Osteocyte (in vitro differentiated cells): ENCODE data around the gene RAD51B. TPM values are rescaled to one million over a fixed set of nuclear protein-coding genes. Genes with fewer than 3 reads are reported as not detected.

Experiments
- DNase-seq: peaks from one replicate; pipeline ENCODE4 v3.0.0; 2021; ENCODE audit warnings: mixed read lengths; ENCODE audit not compliant: unreplicated experiment; ENCODE audit errors: extremely low spot score
- H3K27ac Mint-ChIP-seq: one replicate; pipeline ENCODE4 v1.8.0; 2021; ENCODE audit warnings: mild to moderate bottlenecking, mixed read lengths; ENCODE audit not compliant: unreplicated experiment
- H3K27me3 Mint-ChIP-seq: one replicate; pipeline ENCODE4 v1.8.0; 2021; ENCODE audit warnings: mixed read lengths; ENCODE audit not compliant: unreplicated experiment
- H3K36me3 Mint-ChIP-seq: one replicate; pipeline ENCODE4 v1.8.0; 2021; ENCODE audit warnings: mixed read lengths; ENCODE audit not compliant: unreplicated experiment
- H3K4me1 Mint-ChIP-seq: one replicate; pipeline ENCODE4 v1.8.0; 2021; ENCODE audit warnings: mixed read lengths; ENCODE audit not compliant: unreplicated experiment
- H3K4me3 Mint-ChIP-seq: one replicate; pipeline ENCODE4 v1.8.0; 2021; ENCODE audit warnings: mild to moderate bottlenecking, moderate library complexity, mixed read lengths; ENCODE audit not compliant: unreplicated experiment
- H3K9me3 Mint-ChIP-seq: one replicate; pipeline ENCODE4 v1.8.0; 2021; ENCODE audit warnings: mixed read lengths; ENCODE audit not compliant: unreplicated experiment
- total RNA-seq: library from RNA; stranded (reverse); gene quantifications from 2 replicates; pipeline ENCODE4 v1.2.1, GENCODE V29; 2021
- TF ChIP-seq, protein P1 (sequence below): fragments of 200-600 bp; sonication (generic); IDR thresholded peaks from 2 replicates; pipeline ENCODE4 v1.5.0; 2021; ENCODE audit warnings: antibody characterized with exemption, mild to moderate bottlenecking, moderate library complexity

Gene RAD51B
- total RNA-seq, 1 donor from 2014 or later, result 12.7 TPM

DNA sequence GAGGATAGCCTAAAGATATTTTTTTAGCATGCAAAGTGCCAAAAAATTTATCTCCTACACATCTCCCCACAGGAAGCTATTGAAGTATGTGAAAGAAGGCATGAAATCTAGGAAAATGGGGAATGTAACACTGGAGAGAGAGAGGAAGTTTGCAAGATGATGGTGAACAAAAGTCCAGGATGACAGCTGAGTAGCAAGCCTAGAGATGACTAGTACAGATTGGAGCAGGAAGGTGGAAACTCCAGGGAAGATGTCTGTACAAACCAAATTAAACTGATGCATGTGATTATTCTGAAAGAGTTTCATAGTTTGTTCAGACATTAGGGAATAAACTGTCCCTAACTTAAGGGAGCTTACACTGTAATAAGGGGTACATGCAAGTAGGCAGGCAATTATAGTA lies 99.3 kb downstream of the RAD51B start:
- no peaks in the 10 kb centered on the region for H3K4me1 Mint-ChIP-seq
- no peak overlapping the region for H3K27ac Mint-ChIP-seq
- H3K27me3 Mint-ChIP-seq, result no peaks in the 10 kb centered on the region
- no peaks in the 10 kb centered on the region for H3K36me3 Mint-ChIP-seq
- DNase-seq, result no peak
- no peaks in the 10 kb centered on the region for H3K9me3 Mint-ChIP-seq
- TF ChIP-seq, protein P1, sequence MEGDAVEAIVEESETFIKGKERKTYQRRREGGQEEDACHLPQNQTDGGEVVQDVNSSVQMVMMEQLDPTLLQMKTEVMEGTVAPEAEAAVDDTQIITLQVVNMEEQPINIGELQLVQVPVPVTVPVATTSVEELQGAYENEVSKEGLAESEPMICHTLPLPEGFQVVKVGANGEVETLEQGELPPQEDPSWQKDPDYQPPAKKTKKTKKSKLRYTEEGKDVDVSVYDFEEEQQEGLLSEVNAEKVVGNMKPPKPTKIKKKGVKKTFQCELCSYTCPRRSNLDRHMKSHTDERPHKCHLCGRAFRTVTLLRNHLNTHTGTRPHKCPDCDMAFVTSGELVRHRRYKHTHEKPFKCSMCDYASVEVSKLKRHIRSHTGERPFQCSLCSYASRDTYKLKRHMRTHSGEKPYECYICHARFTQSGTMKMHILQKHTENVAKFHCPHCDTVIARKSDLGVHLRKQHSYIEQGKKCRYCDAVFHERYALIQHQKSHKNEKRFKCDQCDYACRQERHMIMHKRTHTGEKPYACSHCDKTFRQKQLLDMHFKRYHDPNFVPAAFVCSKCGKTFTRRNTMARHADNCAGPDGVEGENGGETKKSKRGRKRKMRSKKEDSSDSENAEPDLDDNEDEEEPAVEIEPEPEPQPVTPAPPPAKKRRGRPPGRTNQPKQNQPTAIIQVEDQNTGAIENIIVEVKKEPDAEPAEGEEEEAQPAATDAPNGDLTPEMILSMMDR, result no peak
- no peak overlapping the region for H3K4me3 Mint-ChIP-seq

DNA sequence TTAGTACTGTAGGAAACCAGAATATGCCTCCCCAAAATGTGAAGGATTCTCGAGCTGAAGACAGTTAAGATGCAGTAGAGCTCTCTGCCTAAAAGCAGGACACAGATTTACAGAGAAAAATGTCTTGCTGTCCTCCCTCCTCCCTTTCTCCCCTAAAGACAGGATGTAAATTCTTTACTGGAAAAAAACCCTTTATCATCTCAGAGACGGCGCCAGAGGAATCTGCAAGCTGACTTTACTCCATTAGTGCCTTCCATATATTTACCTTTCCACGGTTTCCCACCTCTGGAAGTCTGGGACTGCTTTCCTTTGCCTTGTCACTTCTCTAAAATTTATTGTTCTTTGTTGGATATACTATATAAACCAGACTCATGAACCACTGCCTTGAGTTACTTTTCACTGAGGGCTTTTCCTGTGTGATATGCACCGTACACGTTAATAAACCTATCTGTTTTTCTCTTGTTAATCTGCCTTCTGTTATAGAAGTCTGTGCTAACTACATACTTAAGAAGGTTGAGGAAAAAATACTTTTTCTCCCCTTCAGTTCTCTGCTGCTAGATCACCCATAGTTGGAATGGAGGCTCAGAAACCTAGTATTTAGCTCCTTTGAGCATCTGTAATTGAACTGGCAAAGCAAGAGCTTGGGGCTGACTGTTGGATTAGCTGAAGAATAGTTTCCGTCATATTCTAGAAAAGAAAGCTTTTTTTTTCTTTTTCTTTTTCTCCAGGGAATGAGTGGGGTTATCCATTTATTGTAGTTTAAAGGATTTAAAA lies 99.9 kb downstream of the RAD51B start:
- no peak for DNase-seq
- Mint-ChIP-seq H3K27ac (no peak overlapping the region), H3K9me3 (no peaks in the 10 kb centered on the region), H3K27me3 (no peaks in the 10 kb centered on the region), H3K4me3 (no peak overlapping the region), H3K36me3 (no peaks in the 10 kb centered on the region), H3K4me1 (no peaks in the 10 kb centered on the region)
- TF ChIP-seq, protein P1, result no peak

DNA sequence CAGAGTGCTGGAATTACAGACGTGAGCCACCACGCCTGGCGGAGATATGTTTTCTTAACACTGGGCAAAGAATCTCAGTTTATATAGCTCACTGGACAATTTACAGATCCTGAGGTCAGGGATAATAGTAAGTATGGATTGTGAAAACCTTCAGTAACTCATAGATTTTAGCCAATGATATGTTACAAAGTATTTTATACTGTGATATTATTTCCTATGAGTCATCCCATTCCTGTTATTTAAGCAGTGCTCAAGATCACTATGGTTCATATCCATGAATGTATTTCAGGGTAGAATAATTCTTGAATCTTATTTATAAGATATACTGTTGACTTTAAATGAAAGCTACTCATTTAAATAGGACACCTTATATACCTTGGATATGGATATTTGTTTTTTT lies 107.2 kb downstream of the RAD51B start:
- H3K36me3 Mint-ChIP-seq, result peaks cover 13% of the 10 kb centered on the region
- H3K27me3 Mint-ChIP-seq, result no peaks in the 10 kb centered on the region
- no peaks in the 10 kb centered on the region for H3K4me1 Mint-ChIP-seq
- TF ChIP-seq, protein P1, result no peak
- H3K9me3 Mint-ChIP-seq, result peaks cover 22% of the 10 kb centered on the region
- DNase-seq, result no peak
- H3K27ac Mint-ChIP-seq, result no peak overlapping the region
- no peak overlapping the region for H3K4me3 Mint-ChIP-seq

DNA sequence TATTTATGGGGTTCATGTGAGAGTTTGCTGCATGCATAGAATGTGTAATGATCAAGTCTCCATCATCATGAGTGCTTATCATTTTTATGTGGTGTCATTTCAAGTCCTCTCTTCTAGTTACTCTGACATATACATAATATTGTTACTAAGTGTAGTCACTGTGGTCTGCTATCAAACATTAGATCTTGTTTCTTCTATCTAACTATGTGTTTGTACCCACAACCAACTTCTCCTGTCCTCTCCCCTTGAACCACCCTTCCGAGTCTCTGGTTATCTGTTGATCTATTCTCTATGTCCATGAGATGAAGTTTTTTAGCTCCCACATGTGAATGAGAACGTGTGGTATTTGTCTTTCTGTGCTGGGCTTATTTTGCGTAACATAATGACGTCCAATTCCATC lies 107.7 kb downstream of the RAD51B start:
- Mint-ChIP-seq H3K27ac (no peak overlapping the region), H3K27me3 (no peaks in the 10 kb centered on the region), H3K4me3 (no peak overlapping the region), H3K4me1 (no peaks in the 10 kb centered on the region), H3K36me3 (peaks cover 13% of the 10 kb centered on the region), H3K9me3 (peaks cover 22% of the 10 kb centered on the region)
- TF ChIP-seq, protein P1, result no peak
- no peak for DNase-seq

DNA sequence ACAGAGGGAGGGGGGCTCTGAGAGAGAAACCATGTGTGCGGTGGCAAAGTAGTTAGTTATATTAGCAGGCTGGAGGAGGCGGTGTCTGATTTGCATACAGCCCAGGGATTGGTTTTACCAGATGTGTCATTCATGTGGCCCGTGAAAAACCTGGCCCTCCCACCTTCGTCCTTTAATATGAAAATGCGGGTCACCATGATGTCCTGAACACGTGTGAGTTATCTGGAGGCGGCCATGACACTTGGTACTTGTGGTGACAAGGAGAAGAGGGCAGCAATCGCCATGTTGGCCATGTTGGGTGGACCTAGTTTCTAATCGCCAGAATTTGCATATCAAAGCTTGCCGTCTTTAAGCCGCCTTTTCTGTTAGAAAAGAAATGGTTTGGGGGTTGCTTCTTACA lies 108.8 kb downstream of the RAD51B start:
- no peak for DNase-seq
- Mint-ChIP-seq H3K27me3 (no peaks in the 10 kb centered on the region), H3K4me3 (no peak overlapping the region), H3K27ac (no peak overlapping the region), H3K9me3 (peaks cover 22% of the 10 kb centered on the region), H3K4me1 (peaks cover 3% of the 10 kb centered on the region), H3K36me3 (peaks cover 13% of the 10 kb centered on the region)
- TF ChIP-seq, protein P1, result no peak
